HepG2 (cell line): ENCODE measurements around the gene MZT1. TPM values are rescaled to one million over a fixed set of nuclear protein-coding genes. Genes with fewer than 3 reads are reported as not detected.

Experiments used
- ATAC-seq: fragments of 200-7000 bp; cut with Tn5 transposase; 3 replicates; pipeline ENCODE4 v1.9.1; 2020; ENCODE audit warnings: mild to moderate bottlenecking, moderate library complexity
- BruUV-seq: library from RNA; stranded (reverse); fragments of 400-500 nt; replicated peaks from 2 replicates; lab custom pipeline; 2021; lab: Mats Ljungman, UMichigan
- CTCF ChIA-PET: fragments of 300-600 bp; formaldehyde crosslinking; extraction: SDS; loops from one replicate; lab custom pipeline; 2021; ENCODE audit warnings: low total read pairs, inconsistent platforms, low intra/inter-chr PET ratio; lab: Yijun Ruan, JAX
- POLR2A ChIA-PET: fragments of 350-600 bp; sonication (Branson Sonifier 250); formaldehyde crosslinking; loops from one replicate; lab custom pipeline; 2020; ENCODE audit warnings: antibody characterized with exemption, inconsistent platforms; lab: Yijun Ruan, JAX
- DNase-seq: peaks from one replicate; pipeline ENCODE4 v3.0.0-alpha.2; 2015; ENCODE audit warnings: low spot score
- FAIRE-seq: peaks from 3 replicates; lab custom pipeline; 2011; peaks lifted over from hg19 to GRCh38; lab: Jason Lieb, UNC
- H2AFZ ChIP-seq: one replicate; pipeline ENCODE4 v1.6.1; 2011; ENCODE audit warnings: low read length, inconsistent platforms
- H3K27ac ChIP-seq: fragments of 300-600 bp; 3 replicates; pipeline ENCODE4 v1.8.0; 2011; ENCODE audit warnings: mixed run types, mild to moderate bottlenecking, mixed read lengths, low read length, inconsistent platforms; ENCODE audit not compliant: insufficient read depth; ENCODE audit errors: extremely low read length
- H3K27me3 ChIP-seq, 2 experiments: fragments of 200-600 bp in 1 of 2; 2 replicates in 1 of 2; 3 replicates in 1 of 2; pipeline versions ENCODE4 v1.6.0 to v1.8.0; 2011; ENCODE audit warnings: low read length in 2 of 2, mild to moderate bottlenecking in 2 of 2, moderate library complexity in 2 of 2, inconsistent platforms in 1 of 2; ENCODE audit not compliant: insufficient read depth in 2 of 2, control insufficient read depth in 1 of 2
- H3K36me3 ChIP-seq, 2 experiments: fragments of 200-600 bp in 1 of 2; replicated peaks in 1 of 2; 2 replicates in 1 of 2; 3 replicates in 1 of 2; pipeline versions ENCODE4 v1.5.1 to v1.8.0; 2011; ENCODE audit warnings: low read length in 2 of 2, inconsistent platforms in 1 of 2; ENCODE audit not compliant: insufficient read depth in 2 of 2, control insufficient read depth in 1 of 2
- H3K4me1 ChIP-seq: 2 replicates; pipeline ENCODE4 v1.5.1; 2012; ENCODE audit warnings: low read length, inconsistent platforms; ENCODE audit not compliant: insufficient read depth
- H3K4me2 ChIP-seq: 2 replicates; pipeline ENCODE4 v1.6.0; 2011; ENCODE audit warnings: low read depth, low read length, inconsistent platforms
- H3K4me3 ChIP-seq, 3 experiments: fragments of 200-600 bp in 1 of 3; sonication (generic), shearing (Covaris generic) in 1 of 3; replicated peaks in 1 of 3; 2 replicates each; pipeline ENCODE4 v1.5.1; 2011 to 2016; ENCODE audit warnings: low read length in 3 of 3, inconsistent platforms in 2 of 3, low read depth in 2 of 3, mild to moderate bottlenecking in 2 of 3, control low read depth in 1 of 3, mixed read lengths in 1 of 3; ENCODE audit not compliant: insufficient read depth in 1 of 3
- H3K79me2 ChIP-seq: one replicate; pipeline ENCODE4 v1.6.1; 2011; ENCODE audit warnings: low read length, inconsistent platforms; ENCODE audit not compliant: insufficient read depth
- H3K9ac ChIP-seq: 2 replicates; pipeline ENCODE4 v1.6.0; 2011; ENCODE audit warnings: mild to moderate bottlenecking, low read depth, low read length, inconsistent platforms; ENCODE audit not compliant: insufficient read depth
- H3K9me3 ChIP-seq: 2 replicates; pipeline ENCODE4 v1.5.1; 2012; ENCODE audit warnings: mild to moderate bottlenecking, low read length
- H4K20me1 ChIP-seq: 2 replicates; pipeline ENCODE4 v1.6.0; 2011; ENCODE audit warnings: inconsistent platforms, mild to moderate bottlenecking, low read length, moderate library complexity; ENCODE audit not compliant: insufficient read depth
- AHR ChIP-seq: IDR thresholded peaks from 2 replicates; pipeline ENCODE4 v1.6.1; 2018; ENCODE audit warnings: missing genetic modification reagents, missing compliant biosample characterization
- CBX2 ChIP-seq, 2 experiments: fragments of 200-600 bp in 1 of 2; sonication (generic); formaldehyde crosslinking in 1 of 2; IDR thresholded peaks; 2 replicates each; pipeline versions ENCODE4 v1.7.0 to v1.8.1; 2018 to 2022; ENCODE audit warnings: low read depth in 2 of 2, low read length in 1 of 2, mild to moderate bottlenecking in 1 of 2, missing genetic modification reagents in 1 of 2
- CEBPG ChIP-seq: IDR thresholded peaks from 2 replicates; pipeline ENCODE4 v1.6.1; 2016
- FOXJ3 ChIP-seq: sonication (generic); formaldehyde crosslinking; IDR thresholded peaks from 2 replicates; pipeline ENCODE4 v1.4.0; 2020; ENCODE audit warnings: missing genetic modification reagents, mild to moderate bottlenecking, borderline replicate concordance
- REPIN1 ChIP-seq: sonication (generic); formaldehyde crosslinking; IDR thresholded peaks from 2 replicates; pipeline ENCODE4 v1.8.0; 2022; ENCODE audit warnings: missing genetic modification reagents, low read depth, mild to moderate bottlenecking, borderline replicate concordance
- SRY ChIP-seq: sonication (generic); formaldehyde crosslinking; IDR thresholded peaks from 2 replicates; pipeline ENCODE4 v1.8.0; 2022; ENCODE audit warnings: mild to moderate bottlenecking, missing genetic modification reagents
- TBL1XR1 ChIP-seq: fragments of 150-350 bp; IDR thresholded peaks from 2 replicates; pipeline ENCODE4 v1.6.1; 2014; ENCODE audit warnings: borderline replicate concordance, low read length; ENCODE audit not compliant: partially characterized antibody
- TMF1 ChIP-seq: sonication (generic); formaldehyde crosslinking; IDR thresholded peaks from 2 replicates; pipeline ENCODE4 v1.8.1; 2022; ENCODE audit warnings: low read depth, missing genetic modification reagents
- YEATS2 ChIP-seq: sonication (generic); formaldehyde crosslinking; IDR thresholded peaks from 2 replicates; pipeline ENCODE4 v1.4.0; 2020; ENCODE audit warnings: missing genetic modification reagents, borderline replicate concordance
- ZBTB1 ChIP-seq: sonication (generic); formaldehyde crosslinking; IDR thresholded peaks from 2 replicates; pipeline ENCODE4 v1.4.0; 2020; ENCODE audit warnings: missing genetic modification reagents, borderline replicate concordance
- ZNF224 ChIP-seq: sonication (generic); formaldehyde crosslinking; IDR thresholded peaks from 2 replicates; pipeline ENCODE4 v1.5.0; 2020; ENCODE audit warnings: mild to moderate bottlenecking, missing genetic modification reagents
- ZNF253 ChIP-seq: sonication (generic); formaldehyde crosslinking; IDR thresholded peaks from 2 replicates; pipeline ENCODE4 v1.8.0; 2022; ENCODE audit warnings: mild to moderate bottlenecking, missing genetic modification reagents, borderline replicate concordance
- ZNF326 ChIP-seq: sonication (generic); formaldehyde crosslinking; IDR thresholded peaks from 2 replicates; pipeline ENCODE4 v1.4.0; 2020; ENCODE audit warnings: missing genetic modification reagents, borderline replicate concordance
- ZNF484 ChIP-seq: sonication (generic); formaldehyde crosslinking; IDR thresholded peaks from 2 replicates; pipeline ENCODE4 v1.5.1; 2020; ENCODE audit warnings: mild to moderate bottlenecking, low read depth, missing genetic modification reagents, borderline replicate concordance
- ZNF546 ChIP-seq: sonication (generic); formaldehyde crosslinking; conservative IDR thresholded peaks from 2 replicates; pipeline ENCODE4 v1.8.1; 2023; ENCODE audit warnings: mild to moderate bottlenecking, missing genetic modification reagents
- ZNF615 ChIP-seq: sonication (generic); formaldehyde crosslinking; IDR thresholded peaks from 2 replicates; pipeline ENCODE4 v1.5.0; 2020; ENCODE audit warnings: mild to moderate bottlenecking, missing genetic modification reagents, borderline replicate concordance
- ZNF777 ChIP-seq: sonication (generic); formaldehyde crosslinking; IDR thresholded peaks from 2 replicates; pipeline ENCODE4 v1.4.0; 2020; ENCODE audit warnings: missing genetic modification reagents
- WGBS: methylation state at CpG from one replicate; pipeline ENCODE4 v1.1.6; 2017; ENCODE audit warnings: low lambda C conversion rate; 5-methylcytosine and 5-hydroxymethylcytosine counted together
- in situ Hi-C: cut with HindIII; loops from 2 replicates; pipeline ENCODE4 v1.10.0; 2017; ENCODE audit warnings: low pct_unique_long_range_greater_than_20kb; ENCODE audit not compliant: extremely low pct_ligation_motif_present
- intact Hi-C: fragments of 100-400 bp; cut with micrococcal nuclease; formaldehyde crosslinking; loops from one replicate; pipeline ENCODE4 v1.10.0; 2022; ENCODE audit not compliant: unreplicated experiment
- polyA plus RNA-seq, 8 experiments: library from polyadenylated mRNA; depleted of rRNA in 3 of 8; stranded (reverse) in 7 of 8; unstranded in 1 of 8; fragments of >200 nt; fragmentation: Illumina TruSeq in 4 of 8; extraction: Trizol in 4 of 8; gene quantifications; 2 replicates each; pipeline versions ENCODE4 v1.2.1 to v1.2.3, GENCODE V29; 2011 to 2016; ENCODE audit warnings: low read depth in 4 of 8, missing spikeins in 1 of 8, mixed read lengths in 1 of 8; ENCODE audit not compliant: insufficient read depth in 1 of 8
- total RNA-seq, 5 experiments: library from RNA; depleted of rRNA; stranded (reverse); fragments of >200 nt; fragmentation: Illumina TruSeq; extraction: Trizol; gene quantifications; 2 replicates each; pipeline ENCODE4 v1.2.3, GENCODE V29; 2016; ENCODE audit warnings: low read depth in 1 of 5
- TF ChIP-seq, protein P1 (sequence below): sonication (generic); formaldehyde crosslinking; IDR thresholded peaks from 2 replicates; pipeline ENCODE4 v1.8.1; 2023; ENCODE audit warnings: missing genetic modification reagents, mild to moderate bottlenecking, borderline replicate concordance
- TF ChIP-seq, protein P2 (sequence below): sonication (generic); formaldehyde crosslinking; IDR thresholded peaks from 2 replicates; pipeline ENCODE4 v1.5.1; 2020; ENCODE audit warnings: missing genetic modification reagents, mild to moderate bottlenecking, borderline replicate concordance
- TF ChIP-seq, protein P3 (sequence below): IDR thresholded peaks from 2 replicates; pipeline ENCODE4 v1.6.1; 2016

Gene MZT1
- total and polyA plus RNA-seq, 2 of the 13 experiments (the other 11 are each of a cell fraction or from before 2014, with no cell fraction given): 11.7 to 17.2 TPM

DNA sequence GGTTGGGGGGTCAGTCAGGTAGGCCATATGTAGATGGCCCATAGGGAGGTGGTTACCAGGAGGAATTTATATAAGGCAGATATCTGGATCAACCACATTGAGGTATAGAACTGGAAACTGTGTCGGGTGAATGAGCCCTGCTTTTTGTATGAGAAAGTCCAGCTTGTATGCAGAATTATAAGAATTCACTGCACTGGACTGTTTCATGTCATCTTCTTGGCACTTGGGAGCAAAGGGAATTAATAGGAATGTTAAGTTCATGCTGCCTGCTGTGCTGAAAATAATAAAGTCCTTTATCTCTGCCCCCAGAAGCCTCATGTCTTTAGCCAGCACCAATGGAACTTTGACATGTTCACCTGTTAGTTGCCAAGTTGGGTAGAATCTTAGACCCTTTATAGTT, 12.6 kb upstream of the MZT1 start:
- FAIRE-seq: no peak
- Histone ChIP-seq H4K20me1 (no peaks in the 10 kb centered on the region), H2AFZ (no peak overlapping the region), H3K4me1 (no peaks in the 10 kb centered on the region), H3K27ac (no peak overlapping the region), H3K4me2 (no peak overlapping the region), H3K4me3 (no peak overlapping the region), H3K9ac (no peak overlapping the region), H3K9me3 (no peaks in the 10 kb centered on the region), H3K36me3 (peaks cover 0 to 44% of the 10 kb centered on the region in 2 experiments; a peak in 4 of 5 replicates), H3K27me3 (no peaks in the 10 kb centered on the region), H3K79me2 (peaks cover 2% of the 10 kb centered on the region)
- intact Hi-C loops: no loop called here
- DNase-seq: no peak
- 100% methylated on average over 1 of the region's 1 CpG for whole genome bisulfite sequencing
- TF ChIP-seq SRY (CRISPR knock-in tag): no peak
- no peak for TF ChIP-seq ZNF546
- TF ChIP-seq YEATS2 (CRISPR knock-in tag): no peak
- no peak for TF ChIP-seq ZBTB1
- TF ChIP-seq ZNF253 (CRISPR knock-in tag): no peak
- TF ChIP-seq CEBPG (CRISPR knock-in tag): no peak
- TF ChIP-seq, protein P1, sequence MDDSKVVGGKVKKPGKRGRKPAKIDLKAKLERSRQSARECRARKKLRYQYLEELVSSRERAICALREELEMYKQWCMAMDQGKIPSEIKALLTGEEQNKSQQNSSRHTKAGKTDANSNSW (CRISPR knock-in tag): no peak
- no peak for TF ChIP-seq FOXJ3 (CRISPR knock-in tag)
- no peak for TF ChIP-seq ZNF484 (CRISPR knock-in tag)
- no peak for TF ChIP-seq REPIN1 (CRISPR knock-in tag)
- TF ChIP-seq, protein P2, sequence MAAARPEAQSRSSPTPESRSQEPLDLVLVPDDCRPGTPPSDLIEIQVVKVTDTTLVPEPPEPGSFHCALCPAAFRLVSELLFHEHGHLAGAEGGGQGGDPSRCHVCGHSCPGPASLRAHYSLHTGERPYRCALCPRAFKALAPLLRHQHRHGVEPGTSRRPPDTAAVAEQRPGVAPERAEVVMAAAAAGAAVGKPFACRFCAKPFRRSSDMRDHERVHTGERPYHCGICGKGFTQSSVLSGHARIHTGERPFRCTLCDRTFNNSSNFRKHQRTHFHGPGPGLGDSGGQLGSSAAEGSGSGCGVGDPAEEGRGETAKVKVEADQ (CRISPR knock-in tag): no peak
- TF ChIP-seq, protein P3, sequence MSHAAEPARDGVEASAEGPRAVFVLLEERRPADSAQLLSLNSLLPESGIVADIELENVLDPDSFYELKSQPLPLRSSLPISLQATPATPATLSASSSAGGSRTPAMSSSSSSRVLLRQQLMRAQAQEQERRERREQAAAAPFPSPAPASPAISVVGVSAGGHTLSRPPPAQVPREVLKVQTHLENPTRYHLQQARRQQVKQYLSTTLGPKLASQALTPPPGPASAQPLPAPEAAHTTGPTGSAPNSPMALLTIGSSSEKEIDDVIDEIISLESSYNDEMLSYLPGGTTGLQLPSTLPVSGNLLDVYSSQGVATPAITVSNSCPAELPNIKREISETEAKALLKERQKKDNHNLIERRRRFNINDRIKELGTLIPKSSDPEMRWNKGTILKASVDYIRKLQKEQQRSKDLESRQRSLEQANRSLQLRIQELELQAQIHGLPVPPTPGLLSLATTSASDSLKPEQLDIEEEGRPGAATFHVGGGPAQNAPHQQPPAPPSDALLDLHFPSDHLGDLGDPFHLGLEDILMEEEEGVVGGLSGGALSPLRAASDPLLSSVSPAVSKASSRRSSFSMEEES (CRISPR knock-in tag): no peak
- no peak for TF ChIP-seq ZNF224 (CRISPR knock-in tag)
- no peak for TF ChIP-seq TBL1XR1
- no peak for TF ChIP-seq ZNF615 (CRISPR knock-in tag)
- no peak for TF ChIP-seq AHR (CRISPR knock-in tag)
- no peak for TF ChIP-seq ZNF777 (CRISPR knock-in tag)
- TF ChIP-seq CBX2 (IDR thresholded peaks at IDR 0.05; ENCODE audit: low read depth, low read length): no peak
- TF ChIP-seq CBX2 (CRISPR knock-in tag; IDR thresholded peaks at IDR 0.05; ENCODE audit: low read depth): no peak
- no peak for TF ChIP-seq ZNF326 (CRISPR knock-in tag)
- TF ChIP-seq TMF1 (CRISPR knock-in tag): no peak
- ATAC-seq: no peak
- no TSS peak for BruUV-seq
- POLR2A ChIA-PET: no interaction called here
- in situ Hi-C loops: no loop called here
- CTCF ChIA-PET: no interaction called here
